ENCODE measurements around the gene MCCD1.

The MCCD1 gene

DNA sequence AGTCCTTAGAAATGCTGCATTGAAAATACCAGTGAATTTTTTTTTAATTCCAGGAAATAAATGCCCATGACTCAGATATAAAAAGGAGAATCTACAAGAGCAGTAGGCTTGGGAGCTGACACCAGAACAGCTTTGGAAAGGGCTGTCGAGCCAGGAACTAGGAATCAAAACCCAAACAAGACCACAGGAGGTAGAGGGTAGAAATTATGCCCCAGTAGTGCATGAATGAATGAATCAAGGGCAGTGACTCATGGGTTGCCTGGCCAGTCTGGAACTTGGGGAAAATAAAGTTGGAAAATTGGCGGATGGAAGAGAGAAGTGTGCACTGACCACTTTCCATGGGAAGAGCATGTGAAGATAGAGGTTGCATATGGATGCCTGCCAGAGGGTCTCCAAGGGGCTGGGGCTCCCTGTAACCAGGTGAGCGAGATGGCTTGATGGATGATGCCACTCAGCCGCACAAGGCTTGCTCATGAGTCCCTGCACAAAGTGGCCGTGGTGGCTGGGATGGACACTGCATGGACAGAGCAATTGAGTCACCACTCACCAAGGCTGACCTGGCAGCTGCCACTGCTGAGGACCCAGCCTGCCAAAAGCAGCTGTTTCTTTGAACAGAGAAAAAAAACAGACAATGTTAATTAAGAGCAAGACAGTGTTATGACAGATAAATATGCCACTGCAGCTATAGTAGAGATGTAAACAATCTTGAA, 15.2 kb upstream of the MCCD1 start:
- DNase-seq (ENCODE audit: low read depth): no peak

DNA sequence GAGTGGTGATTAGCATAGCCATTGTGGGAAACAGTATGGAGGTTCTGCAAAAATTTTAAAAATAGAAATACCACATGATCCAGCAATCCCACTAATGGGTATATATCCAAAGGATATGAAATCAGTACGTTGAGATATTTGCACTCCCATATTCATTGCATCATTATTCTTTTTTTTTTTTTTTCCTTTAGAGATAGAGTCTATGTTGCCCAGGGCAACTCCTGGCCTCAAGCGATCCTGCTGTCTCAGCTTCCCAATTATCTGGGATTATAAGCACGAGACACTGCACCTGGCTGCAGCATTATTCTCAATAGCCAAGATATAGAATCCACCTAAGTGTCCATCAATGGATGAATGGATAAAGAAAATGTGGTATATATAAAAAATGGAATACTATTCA, 6.9 kb upstream of the MCCD1 start:
- no peak for DNase-seq (ENCODE audit: low read depth)

DNA sequence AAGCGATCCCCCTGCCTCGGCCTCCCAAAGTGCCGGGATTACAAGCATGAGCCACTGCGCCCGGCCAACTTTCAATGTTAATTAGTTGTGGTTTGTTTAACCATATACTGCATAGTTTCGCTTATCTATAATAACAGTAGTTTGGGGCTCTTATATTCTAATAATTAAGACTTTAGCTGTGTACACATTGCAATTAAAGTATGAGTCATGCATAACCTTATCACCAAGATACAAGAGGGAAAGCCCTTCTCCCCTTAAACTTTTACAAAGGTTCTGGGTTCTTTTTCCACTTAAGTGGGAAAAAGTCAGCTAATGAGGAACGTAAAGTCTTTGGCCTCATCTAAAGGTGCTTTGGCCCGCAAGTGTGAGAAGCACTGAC, 3.2 kb upstream of the MCCD1 start:
- DNase-seq (ENCODE audit: low read depth): no peak

DNA sequence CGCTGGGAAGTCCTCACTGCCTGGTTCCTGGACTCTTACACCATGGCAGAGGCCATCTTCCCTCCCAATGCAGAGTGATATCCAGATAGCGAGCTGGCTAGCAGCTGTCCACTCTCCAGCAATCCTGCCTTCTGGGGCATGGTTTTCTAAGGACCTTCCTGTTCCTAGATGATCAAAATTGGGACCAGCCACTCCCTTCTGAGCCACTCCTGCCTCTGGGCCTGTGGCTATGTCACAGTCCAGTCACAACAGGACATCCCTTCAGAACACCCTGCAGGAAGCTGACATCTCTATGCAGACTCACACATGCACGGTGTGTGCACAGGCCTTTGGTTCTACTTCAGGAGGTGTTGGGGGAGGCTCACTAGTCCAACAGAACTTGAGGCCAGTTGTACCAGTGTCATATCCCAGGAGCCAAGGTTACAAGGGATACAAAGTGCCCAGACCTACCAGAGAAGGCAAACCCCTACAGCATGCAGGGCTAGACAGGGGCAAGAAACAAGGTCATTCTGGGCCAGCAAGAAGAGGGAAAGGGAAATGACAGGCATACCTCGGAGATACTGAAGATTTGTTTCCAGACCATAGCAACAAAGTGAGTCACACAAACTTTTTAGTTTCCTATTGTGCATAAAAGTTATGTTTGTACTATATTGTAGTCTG, 2.7 kb upstream of the MCCD1 start:
- DNase-seq (ENCODE audit: low read depth): peak; percentile 65

DNA sequence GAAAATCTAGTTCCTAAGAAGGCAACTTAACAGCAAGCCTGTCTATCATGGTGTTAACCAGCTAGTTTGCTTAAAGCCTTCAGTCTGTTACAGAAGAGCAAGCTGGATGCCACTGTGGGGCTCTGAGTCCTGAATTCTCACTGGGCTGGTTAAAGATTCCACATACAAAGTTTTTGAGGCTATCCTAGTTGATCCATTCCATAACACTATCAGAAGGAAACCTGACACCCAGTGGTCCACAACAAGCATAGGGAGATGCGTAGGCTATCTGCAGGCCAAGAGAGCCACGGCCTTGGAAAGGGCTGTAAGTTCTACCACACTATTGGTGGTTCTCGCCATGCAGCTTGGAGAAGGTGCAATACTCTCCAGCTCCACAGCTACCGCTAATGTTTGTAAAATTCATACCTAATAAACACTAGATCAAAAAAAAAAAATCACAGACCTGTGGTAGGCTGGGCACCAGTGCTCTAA, 420 bp upstream of the MCCD1 start:
- peak; percentile 23 for DNase-seq (ENCODE audit: low read depth)

DNA sequence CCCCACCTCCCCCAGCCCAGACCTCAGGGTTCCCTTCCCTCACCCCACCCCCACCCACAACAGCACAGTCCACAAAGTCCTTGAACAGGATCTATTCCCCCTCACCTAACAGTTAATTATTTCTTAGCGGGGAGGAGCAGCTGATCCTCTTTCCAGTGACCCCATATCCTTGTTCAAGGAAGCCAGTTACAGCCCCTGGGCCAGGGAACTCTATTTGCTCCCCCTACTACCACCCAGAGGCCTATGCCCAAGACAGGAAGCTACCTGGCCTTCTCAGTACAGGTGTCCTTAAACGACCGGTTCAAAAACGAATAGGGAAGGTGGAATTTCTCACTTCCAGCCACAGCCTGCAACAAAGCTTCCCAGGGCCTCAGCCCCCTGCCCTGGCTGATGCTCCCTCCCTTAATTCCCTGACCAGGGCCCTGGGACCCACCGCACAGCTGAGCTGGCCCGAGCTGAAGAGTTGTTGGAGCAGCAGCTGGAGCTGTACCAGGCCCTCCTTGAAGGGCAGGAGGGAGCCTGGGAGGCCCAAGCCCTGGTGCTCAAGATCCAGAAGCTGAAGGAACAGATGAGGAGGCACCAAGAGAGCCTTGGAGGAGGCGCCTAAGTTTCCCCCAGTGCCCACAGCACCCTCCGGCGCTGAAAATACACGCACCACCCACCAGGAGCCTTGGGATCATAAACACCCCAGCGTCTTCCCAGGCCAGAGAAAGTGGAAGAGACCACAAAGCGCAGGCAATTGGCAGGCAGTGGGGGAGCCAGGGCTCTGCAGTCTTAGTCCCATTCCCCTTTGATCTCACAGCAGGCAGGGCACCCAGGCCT, 778 bp downstream of the MCCD1 start:
- peak; percentile 51 for DNase-seq (ENCODE audit: low read depth)

DNA sequence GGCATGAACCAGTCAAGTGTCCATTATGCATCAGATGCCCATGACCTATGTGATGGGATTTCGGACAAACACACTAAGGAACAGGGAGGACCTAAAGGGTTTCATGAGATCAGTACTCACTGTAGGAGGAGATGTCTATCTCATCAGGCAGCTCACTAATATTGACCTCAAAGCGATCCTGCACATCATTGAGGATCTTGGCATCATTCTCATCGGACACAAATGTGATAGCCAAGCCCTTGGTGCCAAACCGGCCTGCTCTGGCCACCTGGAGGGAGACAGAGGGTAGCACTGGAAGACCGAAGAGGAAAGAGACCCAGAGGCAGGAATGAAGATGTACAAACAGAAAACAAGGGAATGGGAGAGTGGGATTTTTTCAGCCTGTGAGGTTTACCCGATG, 1.9 kb downstream of the MCCD1 start:
- no peak for DNase-seq (ENCODE audit: low read depth)

DNA sequence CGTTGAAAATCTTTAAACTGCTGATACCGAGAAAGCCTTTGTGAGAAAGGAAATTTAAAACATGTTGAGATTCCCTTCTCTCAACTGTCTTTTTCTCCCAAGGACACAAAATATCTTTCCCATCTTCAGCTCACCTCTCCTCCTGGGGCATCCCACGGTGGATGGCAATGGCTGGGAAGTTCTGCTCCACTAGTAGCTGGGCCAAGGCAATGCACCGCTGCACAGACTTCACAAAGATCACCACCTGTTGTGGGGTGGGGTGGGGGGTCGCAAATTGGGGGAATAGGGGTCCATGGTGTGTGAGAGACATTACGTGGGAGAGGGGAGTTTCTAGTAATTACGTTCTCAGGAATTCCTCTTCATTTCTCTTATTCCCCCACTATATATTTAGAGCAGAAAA, 2.4 kb downstream of the MCCD1 start:
- DNase-seq (ENCODE audit: low read depth): no peak

DNA sequence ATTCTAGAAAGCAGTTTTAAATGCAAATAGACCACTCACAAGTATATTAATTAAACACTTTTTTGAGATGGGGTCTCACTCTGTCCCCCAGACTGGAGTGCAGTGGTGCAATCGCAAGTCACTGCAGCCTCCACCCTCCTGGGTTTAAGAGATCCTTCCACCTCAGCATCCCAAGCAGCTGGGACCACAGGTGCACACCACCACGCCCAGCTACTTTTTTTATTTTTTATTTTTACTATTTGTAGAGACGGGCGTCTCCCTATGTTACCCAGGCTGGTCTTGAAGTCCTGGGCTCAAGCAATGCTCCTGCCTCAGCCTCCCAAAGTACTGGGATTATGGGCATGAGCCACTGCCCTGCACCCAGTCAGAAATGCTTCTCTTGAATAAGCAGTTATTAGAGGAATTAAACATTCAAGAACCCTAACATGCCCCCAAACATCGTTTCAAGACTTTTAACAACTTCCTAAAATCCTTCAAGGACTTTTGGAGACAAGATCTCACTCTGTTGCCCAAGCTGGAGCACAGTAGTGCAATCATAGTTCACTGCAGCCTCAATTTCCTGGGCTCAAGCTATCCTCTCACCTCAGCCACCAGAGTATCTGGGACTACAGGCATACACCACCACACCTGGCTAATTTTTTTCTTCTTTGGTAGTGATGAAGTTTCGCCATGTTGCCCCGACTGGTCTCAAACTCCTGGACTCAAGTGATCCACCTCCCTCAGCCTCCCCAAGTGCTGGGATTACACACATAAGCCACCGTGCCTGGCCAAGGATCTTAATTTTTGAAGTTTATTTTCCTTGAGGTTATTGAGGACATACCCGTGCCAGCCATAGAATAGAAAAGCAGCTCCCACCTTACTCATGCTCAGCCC, 3.2 kb downstream of the MCCD1 start:
- no peak for DNase-seq (ENCODE audit: low read depth)

DNA sequence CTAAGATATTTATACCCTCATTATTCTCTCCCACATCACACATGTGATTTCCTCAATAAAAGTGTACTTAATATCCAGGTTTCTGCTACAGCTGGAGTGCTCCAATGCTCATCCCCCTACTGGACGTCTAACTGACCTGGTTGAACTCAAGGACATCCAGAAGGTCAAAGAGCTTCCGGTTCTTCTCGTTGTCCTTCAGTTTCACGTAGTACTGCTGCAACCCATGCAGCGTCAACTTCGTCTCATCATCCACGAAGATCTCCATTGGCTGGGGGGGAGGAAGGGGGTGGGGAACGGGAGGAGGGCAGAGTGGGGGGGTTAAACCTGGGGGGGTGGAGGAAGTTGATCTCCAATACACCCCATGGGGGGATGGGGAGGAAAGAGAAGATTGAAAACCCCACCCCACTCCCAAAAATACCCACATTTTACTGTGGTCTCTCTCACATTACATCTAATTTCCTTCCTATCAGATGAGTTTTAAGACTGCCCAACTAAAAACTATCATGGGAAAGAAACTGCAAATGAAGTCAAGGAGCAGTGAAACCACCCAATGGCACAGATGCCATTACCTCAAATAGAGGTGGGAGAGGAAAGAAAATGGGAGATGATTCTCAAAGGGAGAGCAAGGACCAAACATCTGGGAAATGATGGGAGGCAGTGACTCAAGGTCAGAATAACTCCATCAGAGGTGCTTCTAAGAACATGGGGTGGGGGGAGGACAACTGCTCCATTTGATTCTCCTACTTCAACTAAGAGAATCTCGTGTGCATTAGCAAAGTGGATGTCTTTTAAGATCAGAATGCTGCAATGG, 4.1 kb downstream of the MCCD1 start:
- DNase-seq (ENCODE audit: low read depth): no peak

DNA sequence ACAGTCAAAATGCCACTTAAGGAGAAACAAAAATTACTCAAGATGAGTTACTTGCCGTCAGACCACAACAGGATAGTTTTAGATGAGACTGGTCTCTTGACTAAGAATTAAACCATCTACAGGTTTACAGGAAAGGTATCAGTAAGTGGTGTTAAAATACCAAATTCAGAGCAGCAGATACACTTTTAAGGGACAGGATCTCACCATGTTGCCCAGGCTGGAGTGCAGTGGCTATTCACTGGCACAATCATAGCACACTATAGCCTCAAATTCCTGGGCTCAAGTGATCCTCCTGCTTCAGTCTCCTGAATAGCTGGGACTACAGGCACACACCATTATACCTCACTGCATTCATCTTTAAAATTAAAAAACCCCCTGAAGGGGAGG, 4.7 kb downstream of the MCCD1 start:
- no peak for DNase-seq (ENCODE audit: low read depth)

DNA sequence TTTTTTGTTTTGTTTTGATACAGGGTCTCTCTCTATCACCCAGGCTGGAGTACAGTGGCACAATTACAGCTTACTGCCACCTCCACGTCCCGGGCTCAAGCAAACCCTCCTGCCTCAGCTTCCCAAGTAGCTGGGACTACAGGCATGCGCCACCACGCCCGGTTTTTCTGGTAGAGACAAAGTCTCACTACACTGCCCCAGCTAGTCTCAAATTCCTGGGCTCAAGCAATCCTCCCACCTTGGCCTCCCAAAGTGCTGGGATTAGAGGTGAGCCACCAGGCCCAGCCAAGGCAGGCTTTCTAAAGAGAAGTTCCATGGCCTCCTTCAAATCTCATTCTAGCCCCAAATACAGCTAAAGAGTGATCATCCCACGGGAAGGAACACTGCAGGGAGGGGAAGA, 5.2 kb downstream of the MCCD1 start:
- no peak for DNase-seq (ENCODE audit: low read depth)

DNA sequence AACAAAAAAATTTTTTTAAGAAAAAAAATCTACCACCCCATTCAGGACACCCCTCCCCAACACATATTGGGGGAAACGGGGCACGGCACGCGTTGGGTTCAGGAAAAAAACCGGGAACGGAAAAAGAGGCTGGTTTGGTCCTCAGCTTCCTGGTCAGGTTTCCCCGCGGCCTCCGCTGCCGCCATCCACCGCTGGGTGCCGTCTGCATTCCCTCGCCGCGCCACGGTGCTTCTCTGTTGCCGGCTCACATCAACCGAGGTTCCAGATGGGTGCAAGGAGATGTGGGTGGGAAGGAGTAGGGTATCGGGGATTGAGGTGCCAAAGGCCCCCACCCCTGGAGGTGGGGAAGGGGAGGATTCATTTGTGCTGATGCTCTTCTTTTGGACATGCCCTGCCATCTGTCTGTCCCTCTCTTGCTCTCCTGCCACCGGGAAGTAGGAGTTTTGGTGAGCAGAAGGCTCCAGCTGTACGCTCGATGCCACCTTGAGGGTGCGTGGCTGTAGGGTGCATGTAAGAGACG, 5.8 kb downstream of the MCCD1 start:
- DNase-seq (ENCODE audit: low read depth): no peak

DNA sequence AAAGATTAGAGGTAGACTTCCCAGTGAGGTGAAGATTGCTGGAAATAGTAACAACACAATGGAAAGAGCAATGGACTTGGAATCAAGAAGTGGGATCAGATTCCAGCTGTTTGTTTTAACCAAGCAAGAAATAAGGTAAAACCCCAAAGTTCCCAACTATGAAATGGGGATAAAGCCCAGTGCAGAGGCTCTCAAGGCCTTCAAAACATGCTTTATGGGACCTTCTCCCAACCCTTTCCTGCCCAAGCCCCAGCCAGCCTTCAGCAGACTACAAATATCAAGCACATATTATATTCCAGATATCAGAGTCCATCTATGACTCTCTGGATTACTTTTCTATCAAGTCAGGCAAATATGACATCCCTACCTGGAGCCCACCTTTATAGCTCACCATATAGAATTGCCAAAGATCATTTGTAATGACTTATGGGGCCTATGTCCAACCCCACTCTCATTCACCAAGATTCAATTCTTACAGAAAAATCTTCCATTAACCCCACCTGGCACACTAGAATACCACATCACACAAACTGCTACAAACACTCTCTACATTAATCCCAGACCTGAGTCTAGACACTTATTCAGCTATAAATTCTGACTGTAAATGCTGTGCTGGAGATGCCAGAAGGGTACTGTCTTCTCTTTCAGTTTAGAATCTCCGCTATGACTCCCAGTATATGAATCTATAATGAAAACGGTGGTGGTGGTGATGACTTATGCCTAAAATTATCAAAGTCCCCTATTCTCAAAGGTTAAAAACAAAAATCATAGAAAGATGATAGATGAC, 7.0 kb downstream of the MCCD1 start:
- no peak for DNase-seq (ENCODE audit: low read depth)

DNA sequence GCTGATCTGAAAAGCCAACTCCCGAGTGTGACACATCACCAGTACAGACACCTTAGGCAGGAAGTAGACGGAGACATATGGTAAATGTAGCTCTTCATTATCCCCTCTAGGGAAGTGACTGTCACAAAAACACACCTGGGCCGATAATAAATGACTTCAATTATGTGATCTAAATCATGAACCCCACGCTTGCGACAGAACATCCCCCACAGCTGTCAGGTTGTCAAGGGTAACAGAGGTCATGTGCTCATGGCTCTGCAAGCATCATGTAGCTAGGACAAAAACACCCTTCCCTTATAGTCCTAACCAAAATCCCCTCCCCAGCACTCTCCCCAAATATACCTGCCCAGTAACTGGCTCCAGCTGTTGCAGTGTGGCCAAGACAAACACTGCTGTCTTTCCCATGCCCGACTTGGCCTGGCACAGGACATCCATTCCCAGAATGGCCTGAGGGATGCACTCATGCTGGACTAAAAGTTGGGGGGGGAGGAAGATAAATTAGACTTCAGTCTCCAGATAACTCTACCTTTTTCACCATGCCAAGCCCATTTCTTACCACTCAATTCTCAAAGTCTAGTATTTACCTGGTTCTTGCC, 10.1 kb downstream of the MCCD1 start:
- DNase-seq (ENCODE audit: low read depth): no peak

DNA sequence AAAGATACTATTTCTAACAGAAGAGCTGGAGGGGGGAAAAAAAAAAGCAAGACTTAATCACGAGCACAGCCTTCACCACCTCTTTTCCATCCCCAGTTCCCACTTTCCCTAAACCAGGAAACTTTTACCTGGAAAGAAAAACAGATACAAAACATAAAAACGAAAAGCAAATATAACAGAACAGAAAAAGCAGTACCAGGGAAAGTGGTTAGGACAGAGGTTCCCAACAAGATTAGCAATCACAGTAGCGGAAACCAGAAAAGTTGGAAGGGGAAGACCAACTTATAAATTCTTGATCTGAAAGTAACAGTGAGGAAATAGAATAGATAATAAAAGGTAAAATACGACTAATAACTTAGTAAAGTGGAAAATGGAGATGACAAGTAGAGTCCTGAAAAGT, 11.9 kb downstream of the MCCD1 start:
- DNase-seq (ENCODE audit: low read depth): no peak

DNA sequence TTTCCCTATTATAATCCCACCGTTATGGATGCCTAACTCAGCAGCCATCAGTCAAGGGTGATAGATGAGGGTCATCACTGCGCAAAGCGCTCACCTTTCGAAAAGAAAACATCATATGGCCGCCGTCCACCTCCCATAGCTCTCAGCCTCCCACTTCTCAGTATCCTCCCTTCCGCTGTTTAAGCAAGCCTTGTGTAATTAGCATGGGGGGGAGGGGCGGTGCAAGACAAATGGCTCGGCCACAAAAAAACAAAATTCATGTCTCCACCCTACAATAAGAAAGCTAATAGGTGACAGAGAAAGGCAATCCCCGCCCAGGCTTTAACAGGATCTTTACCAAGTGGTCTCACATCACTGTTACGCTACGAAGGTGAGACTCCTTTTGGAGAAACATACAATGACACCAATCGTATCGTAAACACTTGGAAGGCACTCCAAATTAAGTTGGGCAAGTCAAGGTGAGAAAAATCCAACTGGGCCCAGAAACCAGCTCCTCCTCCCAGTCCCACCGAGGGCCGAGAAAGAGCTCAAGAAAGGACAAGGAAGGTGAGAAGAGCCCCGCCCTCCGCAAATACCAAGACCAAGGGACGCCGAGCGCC, 12.4 kb downstream of the MCCD1 start:
- DNase-seq (ENCODE audit: low read depth): peak; percentile 67

DNA sequence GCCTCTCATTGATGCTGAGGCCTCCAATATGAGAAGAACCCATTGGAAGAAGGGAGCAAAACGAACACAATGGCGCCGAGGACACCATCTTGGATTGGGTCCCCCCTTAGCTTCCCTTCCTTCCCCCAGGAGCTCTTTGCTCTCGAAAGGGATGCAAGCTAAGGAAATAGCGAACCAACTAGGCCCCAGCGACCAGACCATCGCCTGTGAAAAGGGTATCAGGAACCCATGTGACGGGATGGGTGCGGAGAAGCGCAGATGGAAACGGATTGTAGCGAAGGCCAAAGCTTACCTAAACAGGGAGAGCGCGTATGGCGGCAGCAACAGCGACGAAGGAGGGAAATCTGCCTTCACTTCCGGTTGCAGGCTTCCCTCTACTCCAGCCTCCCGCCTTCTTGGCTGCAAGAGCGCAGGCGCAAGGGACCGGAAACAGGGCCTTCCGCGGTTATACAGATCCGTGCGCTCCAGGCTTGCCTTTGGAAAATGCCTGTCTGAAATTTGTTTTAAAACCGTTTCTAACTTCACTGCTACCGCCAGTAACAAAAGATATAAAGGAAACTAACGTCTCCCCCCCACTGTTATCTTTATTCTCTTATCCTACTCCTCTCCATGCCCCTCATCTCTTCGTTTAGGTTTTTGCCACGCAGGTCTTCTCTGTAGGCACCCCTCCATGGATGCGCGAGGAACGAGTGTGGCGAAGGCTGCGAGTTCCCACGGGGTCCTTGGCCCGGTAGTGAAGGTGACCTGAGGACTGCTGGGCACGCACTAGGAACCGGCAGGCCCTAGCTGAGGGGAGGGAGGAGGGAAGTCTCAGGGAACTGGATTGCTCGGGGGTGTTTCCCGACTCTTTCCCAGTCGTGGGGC, 13.1 kb downstream of the MCCD1 start, which contains the start of gene DDX39B:
DDX39B (minus strand) TSS at position 346 of the 864 bp plus-strand sequence. CDS start 1,471 bp downstream, outside the sequence.
- DNase-seq (ENCODE audit: low read depth): peak; percentile 97

Data from amniotic epithelial cell (primary cell).